H1 (cell line): ENCODE measurements around the gene NRAS. TPM values are rescaled to one million over a fixed set of nuclear protein-coding genes. Genes with fewer than 3 reads are reported as not detected.

Source experiments
- CTCF ChIA-PET: fragments of 300-600 bp; sonication (Branson Sonifier 250); formaldehyde crosslinking; loops from one replicate; lab custom pipeline; 2021; ENCODE audit not compliant: partially characterized antibody; lab: Charles Lee
- POLR2A ChIA-PET: fragments of 300-600 bp; sonication (Branson Sonifier 250); formaldehyde crosslinking; loops from one replicate; lab custom pipeline; 2021; ENCODE audit warnings: inconsistent platforms; ENCODE audit not compliant: partially characterized antibody; lab: Charles Lee
- DNase-seq, 2 experiments: peaks; one replicate each; pipeline versions ENCODE4 v3.0.0 to v3.0.0-alpha.2; 2010 to 2022; ENCODE audit warnings: low spot score in 2 of 2, low read depth in 1 of 2, mixed read lengths in 1 of 2
- FAIRE-seq: peaks from 2 replicates; lab custom pipeline; 2011; peaks lifted over from hg19 to GRCh38; lab: Jason Lieb, UNC
- H2AFZ ChIP-seq: 2 replicates; pipeline ENCODE4 v1.8.1; 2012; ENCODE audit warnings: low read length, inconsistent platforms
- H2AK5ac ChIP-seq: 2 replicates; pipeline ENCODE4 v1.6.1; 2013; ENCODE audit warnings: low read depth, low read length
- H2BK120ac ChIP-seq: replicated peaks from 2 replicates; pipeline ENCODE3; 2013; ENCODE audit warnings: low read depth, low read length, inconsistent platforms
- H2BK12ac ChIP-seq: 2 replicates; pipeline ENCODE4 v1.6.1; 2013; ENCODE audit warnings: low read depth, low read length
- H2BK15ac ChIP-seq: 2 replicates; pipeline ENCODE4 v1.6.1; 2013; ENCODE audit warnings: low read length
- H2BK20ac ChIP-seq: 2 replicates; pipeline ENCODE4 v1.6.1; 2013; ENCODE audit warnings: low read length
- H2BK5ac ChIP-seq: 2 replicates; pipeline ENCODE4 v1.6.1; 2013; ENCODE audit warnings: low read depth, low read length
- H3K14ac ChIP-seq: 2 replicates; pipeline ENCODE4 v1.6.1; 2013; ENCODE audit warnings: inconsistent platforms; ENCODE audit not compliant: insufficient read length
- H3K18ac ChIP-seq: 2 replicates; pipeline ENCODE4 v1.6.1; 2013; ENCODE audit warnings: low read length; ENCODE audit errors: extremely low read depth
- H3K23ac ChIP-seq: 2 replicates; pipeline ENCODE4 v1.6.1; 2013; ENCODE audit warnings: inconsistent platforms; ENCODE audit not compliant: insufficient read length
- H3K23me2 ChIP-seq: 2 replicates; pipeline ENCODE4 v1.6.1; 2013; ENCODE audit warnings: low read depth, low read length
- H3K27ac ChIP-seq: 2 replicates; pipeline ENCODE4 v1.6.1; 2011; ENCODE audit warnings: low read depth, low read length, inconsistent platforms
- H3K27me3 ChIP-seq, 4 experiments: replicated peaks in 1 of 4; 1 replicate in 1 of 4; 2 replicates in 3 of 4; pipeline versions ENCODE4 v1.6.1 to v1.8.1; 2011 to 2013; ENCODE audit warnings: low read length in 3 of 4, mild to moderate bottlenecking in 3 of 4, inconsistent platforms in 2 of 4, mixed read lengths in 2 of 4, moderate library complexity in 1 of 4; ENCODE audit not compliant: control insufficient read depth in 3 of 4, insufficient read depth in 3 of 4; ENCODE audit errors: extremely low read depth in 1 of 4
- H3K36me3 ChIP-seq, 4 experiments: 2 replicates each; pipeline versions ENCODE4 v1.6.1 to v1.8.1; 2011 to 2013; ENCODE audit warnings: mild to moderate bottlenecking in 4 of 4, low read length in 3 of 4, moderate library complexity in 2 of 4, control low read depth in 1 of 4, inconsistent platforms in 1 of 4; ENCODE audit not compliant: insufficient read depth in 4 of 4, control insufficient read depth in 2 of 4
- H3K4ac ChIP-seq: replicated peaks from 2 replicates; pipeline ENCODE3; 2013; ENCODE audit warnings: low read length, low read depth, mixed read lengths, inconsistent platforms; ENCODE audit not compliant: insufficient read length
- H3K4me1 ChIP-seq, 4 experiments: replicated peaks in 1 of 4; 1 replicate in 1 of 4; 2 replicates in 3 of 4; pipeline versions ENCODE4 v1.6.1 to v1.8.1; 2011 to 2013; ENCODE audit warnings: low read length in 3 of 4, inconsistent platforms in 2 of 4, mixed read lengths in 1 of 4; ENCODE audit not compliant: insufficient read depth in 4 of 4, control insufficient read depth in 3 of 4
- H3K4me2 ChIP-seq, 2 experiments: 2 replicates each; pipeline versions ENCODE4 v1.6.1 to v1.8.1; 2011 to 2013; ENCODE audit warnings: low read depth in 2 of 2, low read length in 2 of 2, control low read depth in 1 of 2, inconsistent platforms in 1 of 2, mild to moderate bottlenecking in 1 of 2; ENCODE audit not compliant: insufficient read depth in 1 of 2
- H3K4me3 ChIP-seq, 4 experiments: fragments of 200-600, 300-600 bp in 1 of 4; sonication (generic), shearing (Covaris generic), sonication (Bioruptor Twin) in 1 of 4; 2 replicates each; pipeline versions ENCODE4 v1.5.1 to v1.8.1; 2011 to 2016; ENCODE audit warnings: low read length in 4 of 4, low read depth in 3 of 4, control low read depth in 2 of 4, inconsistent platforms in 2 of 4, mild to moderate bottlenecking in 2 of 4, mixed read lengths in 1 of 4, moderate library complexity in 1 of 4; ENCODE audit not compliant: insufficient read depth in 2 of 4; ENCODE audit errors: extremely low read depth in 1 of 4
- H3K56ac ChIP-seq: replicated peaks from 2 replicates; pipeline ENCODE3; 2013; ENCODE audit warnings: low read depth, mild to moderate bottlenecking, mixed read lengths, low read length, inconsistent platforms; ENCODE audit not compliant: insufficient read length
- H3K79me1 ChIP-seq: 2 replicates; pipeline ENCODE4 v1.6.1; 2013; ENCODE audit warnings: low read depth, low read length, control low read depth
- H3K79me2 ChIP-seq, 2 experiments: 2 replicates each; pipeline versions ENCODE4 v1.6.1 to v1.8.1; 2012 to 2013; ENCODE audit warnings: low read length in 2 of 2, mild to moderate bottlenecking in 2 of 2, inconsistent platforms in 1 of 2; ENCODE audit not compliant: insufficient read depth in 2 of 2, control insufficient read depth in 1 of 2
- H3K9ac ChIP-seq, 4 experiments: replicated peaks in 1 of 4; 1 replicate in 1 of 4; 2 replicates in 3 of 4; pipeline versions ENCODE4 v1.6.1 to v1.8.1; 2011 to 2013; ENCODE audit warnings: low read depth in 3 of 4, low read length in 3 of 4, control low read depth in 2 of 4, mild to moderate bottlenecking in 2 of 4, moderate library complexity in 2 of 4, inconsistent platforms in 1 of 4; ENCODE audit errors: extremely low read depth in 1 of 4
- H3K9me3 ChIP-seq, 2 experiments: 2 replicates each; pipeline versions ENCODE4 v1.6.1 to v1.8.1; 2012 to 2013; ENCODE audit warnings: mild to moderate bottlenecking in 2 of 2, moderate library complexity in 2 of 2, control low read depth in 1 of 2, inconsistent platforms in 1 of 2, low read depth in 1 of 2, low read length in 1 of 2, mixed read lengths in 1 of 2; ENCODE audit not compliant: insufficient read depth in 2 of 2
- H4K20me1 ChIP-seq, 2 experiments: replicated peaks in 1 of 2; 2 replicates each; pipeline versions ENCODE3 to v1.8.1; 2011 to 2013; ENCODE audit warnings: inconsistent platforms in 2 of 2, low read length in 2 of 2, mild to moderate bottlenecking in 1 of 2; ENCODE audit not compliant: insufficient read depth in 2 of 2, control insufficient read depth in 1 of 2
- H4K5ac ChIP-seq: 2 replicates; pipeline ENCODE4 v1.6.1; 2013; ENCODE audit warnings: low read length, low read depth, mixed read lengths, inconsistent platforms; ENCODE audit not compliant: insufficient read length
- H4K8ac ChIP-seq: 2 replicates; pipeline ENCODE4 v1.8.0; 2013; ENCODE audit warnings: mild to moderate bottlenecking, moderate library complexity, low read length, inconsistent platforms; ENCODE audit not compliant: insufficient read depth; ENCODE audit errors: extremely low read depth
- H4K91ac ChIP-seq: replicated peaks from 2 replicates; pipeline ENCODE3; 2013; ENCODE audit warnings: low read length, mixed read lengths, inconsistent platforms; ENCODE audit not compliant: insufficient read length
- CBX5 ChIP-seq: fragments of 300-800, 300-1000 bp; sonication (generic); IDR thresholded peaks from 2 replicates; pipeline ENCODE4 v1.7.1; 2016; ENCODE audit warnings: antibody characterized with exemption, low read length, low read depth
- CHD1 ChIP-seq: IDR thresholded peaks from 2 replicates; pipeline ENCODE4 v1.6.1; 2012; ENCODE audit warnings: low read depth, low read length, improper control_type of control experiment
- CTBP2 ChIP-seq: IDR thresholded peaks from 2 replicates; pipeline ENCODE4 v1.7.0; 2011; ENCODE audit warnings: borderline replicate concordance, mild to moderate bottlenecking, moderate library complexity, mixed read lengths, low read length; ENCODE audit not compliant: insufficient read depth, insufficient read length
- EGR1 ChIP-seq: IDR thresholded peaks from 2 replicates; pipeline ENCODE4 v1.6.1; 2011; ENCODE audit warnings: low read depth, low read length, borderline replicate concordance
- GTF2F1 ChIP-seq: IDR thresholded peaks from 2 replicates; pipeline ENCODE4 v1.6.1; 2012; ENCODE audit warnings: low read depth, low read length, improper control_type of control experiment, borderline replicate concordance
- JUND ChIP-seq: IDR thresholded peaks from 2 replicates; pipeline ENCODE4 v1.6.1; 2011; ENCODE audit warnings: mild to moderate bottlenecking, improper control_type of control experiment, low read length
- MAFK ChIP-seq: IDR thresholded peaks from 2 replicates; pipeline ENCODE4 v1.6.1; 2012; ENCODE audit warnings: low read depth, mild to moderate bottlenecking, improper control_type of control experiment, low read length
- NANOG ChIP-seq: IDR thresholded peaks from 2 replicates; pipeline ENCODE4 v1.6.1; 2011; ENCODE audit warnings: low read length, low read depth, mild to moderate bottlenecking, inconsistent platforms; ENCODE audit not compliant: insufficient read depth, poor library complexity, severe bottlenecking
- PHF8 ChIP-seq: fragments of 200-600 bp; sonication (generic); conservative IDR thresholded peaks from 2 replicates; pipeline ENCODE4 v1.7.1; 2012; ENCODE audit warnings: low read depth, mild to moderate bottlenecking, inconsistent platforms, low read length, moderate library complexity
- RAD21 ChIP-seq, 2 experiments: IDR thresholded peaks in 1 of 2; conservative IDR thresholded peaks in 1 of 2; 2 replicates each; pipeline ENCODE4 v1.6.1; 2011; ENCODE audit warnings: low read depth in 2 of 2, low read length in 2 of 2, improper control_type of control experiment in 1 of 2, inconsistent platforms in 1 of 2, mild to moderate bottlenecking in 1 of 2, moderate library complexity in 1 of 2
- RXRA ChIP-seq: IDR thresholded peaks from 2 replicates; pipeline ENCODE4 v1.6.1; 2011; ENCODE audit warnings: low read depth, mild to moderate bottlenecking, low read length, moderate library complexity; ENCODE audit not compliant: insufficient read depth
- SUZ12 ChIP-seq: fragments of 200-600 bp; sonication (generic); IDR thresholded peaks from 2 replicates; pipeline ENCODE4 v1.6.1; 2012; ENCODE audit warnings: mild to moderate bottlenecking, inconsistent platforms, low read length, moderate library complexity, mixed read lengths
- WGBS, 2 experiments: shearing (Covaris generic) in 1 of 2; methylation state at CpG; one replicate each; pipeline versions ENCODE4 v1.1.6 to v1.1.7; 2013 to 2015; ENCODE audit warnings: low lambda C conversion rate in 2 of 2, mixed read lengths in 2 of 2, inconsistent platforms in 1 of 2, low coverage in 1 of 2, missing lambda C conversion rate in 1 of 2; ENCODE audit not compliant: insufficient replicate concordance in 2 of 2, insufficient coverage in 1 of 2, insufficient read length in 1 of 2; ENCODE audit errors: extremely low coverage in 1 of 2, missing lambda C conversion rate in 1 of 2; 5-methylcytosine and 5-hydroxymethylcytosine counted together
- polyA plus RNA-seq, 7 experiments: library from polyadenylated mRNA; depleted of rRNA in 3 of 7; stranded (reverse) in 5 of 7; unstranded in 2 of 7; fragments of >200 nt in 5 of 7; fragments of 200-250 nt in 2 of 7; gene quantifications; 1 replicate in 5 of 7; 2 replicates in 1 of 7; 4 replicates in 1 of 7; pipeline versions ENCODE4 v1.2.1 to v1.2.3, GENCODE V29; 2011 to 2013; ENCODE audit warnings: missing spikeins in 2 of 7, mixed read lengths in 2 of 7
- total RNA-seq: library from RNA; stranded (reverse); fragmentation: NEBNext Ultra II Directional; extraction: Animal tissue kit (Norgen Biotek cat#: 25700); gene quantifications from 2 replicates; pipeline ENCODE4 v1.2.1, GENCODE V29; 2021

Gene NRAS
- total and polyA plus RNA-seq, 2 of the 8 experiments (the other 6 are each of a cell fraction or from before 2014, with no cell fraction given) = 24.5 to 65.1 TPM

DNA sequence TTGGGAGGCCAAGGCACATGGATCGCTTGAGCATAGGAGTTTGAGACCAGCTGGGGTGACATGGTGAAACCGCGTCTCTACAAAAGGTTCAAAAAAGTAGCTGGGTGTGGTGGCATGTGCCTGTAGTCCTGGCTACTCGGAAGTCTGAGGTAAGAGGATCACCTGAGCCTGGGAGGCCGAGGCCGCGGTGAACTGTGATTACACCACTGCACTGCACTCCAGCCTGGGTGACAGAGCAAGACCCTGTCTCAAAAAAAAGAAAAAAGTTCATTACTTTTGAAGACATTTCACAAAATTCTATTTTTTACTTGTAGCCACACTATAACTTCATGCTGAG is 44.7 kb downstream of the NRAS start:
- Histone ChIP-seq H2BK12ac (no peak overlapping the region), H3K27me3 (peaks cover 0 to 4% (median 2%) of the 10 kb centered on the region in 4 experiments; a peak in 2 of 7 replicates), H3K79me2 (no peaks in the 10 kb centered on the region), H2BK20ac (no peak overlapping the region), H3K4me1 (peaks cover 0 to 4% (median 1%) of the 10 kb centered on the region in 4 experiments; a peak in 1 of 7 replicates), H3K14ac (no peak overlapping the region), H3K9me3 (no peaks in the 10 kb centered on the region), H3K9ac (no peak overlapping the region), H3K79me1 (no peaks in the 10 kb centered on the region), H2AK5ac (no peak overlapping the region), H3K4me3 (no peak overlapping the region), H3K36me3 (no peaks in the 10 kb centered on the region), H3K56ac (no peak overlapping the region), H2BK15ac (no peak overlapping the region), H3K23ac (no peak overlapping the region), H3K18ac (no peak overlapping the region), H3K4ac (no peak overlapping the region), H4K91ac (no peak overlapping the region), H4K5ac (no peak overlapping the region), H4K8ac (no peak overlapping the region), H3K27ac (no peak overlapping the region), H2BK5ac (no peak overlapping the region), H2BK120ac (no peak overlapping the region), H4K20me1 (no peaks in the 10 kb centered on the region), H2AFZ (no peak overlapping the region), H3K23me2 (peaks cover 10% of the 10 kb centered on the region), H3K4me2 (no peak overlapping the region)
- no peak for TF ChIP-seq CBX5
- TF ChIP-seq RAD21 (IDR thresholded peaks at IDR 0.05 in 1 of 2, conservative IDR thresholded peaks at IDR 0.05 in 1 of 2; ENCODE audit: low read depth in 2 of 2, low read length in 2 of 2) = no peak
- no peak for TF ChIP-seq CHD1
- TF ChIP-seq GTF2F1 = no peak
- TF ChIP-seq JUND = no peak
- TF ChIP-seq CTBP2 = no peak
- TF ChIP-seq SUZ12 = no peak
- no peak for TF ChIP-seq NANOG
- no peak for TF ChIP-seq RXRA
- TF ChIP-seq PHF8 = no peak
- TF ChIP-seq EGR1 = no peak
- no peak for TF ChIP-seq MAFK
- no peak for DNase-seq
- CTCF ChIA-PET = interaction anchor here (1.1 kb wide), 2 partner anchors 9 to 124 kb away, joined by 3 to 4 read pairs; no protein-coding TSS in a partner anchor
- FAIRE-seq = no peak
- 88% methylated on average over 7 of the region's 7 CpGs; no CpG with 5 or more reads in 1 of the 2 experiments for whole genome bisulfite sequencing, 2 experiments
- POLR2A ChIA-PET = interaction anchor here (1.8 kb wide), 1 partner anchor 85 kb away, joined by 5 read pairs; the partner anchor contains the start of gene CSDE1
